HT1080 (cell line): ENCODE measurements around the gene NCAPG2. TPM values are rescaled to one million over a fixed set of nuclear protein-coding genes. Genes with fewer than 3 reads are reported as not detected.
A peak's percentile ranks its signal among the peaks of the same experiment; 100 is the strongest.

Experiments used
- DNase-seq: peaks from one replicate; pipeline ENCODE4 v3.0.0-alpha.2; 2015; ENCODE audit warnings: low read depth
- total RNA-seq: library from RNA; depleted of rRNA; stranded (reverse); fragments of >200 nt; shearing (Covaris generic); gene quantifications from 2 replicates; pipeline ENCODE4 v1.2.3, GENCODE V29; 2014

The NCAPG2 gene
- total RNA-seq, 1 experiment from 2014 or later: 35.7 TPM

DNA sequence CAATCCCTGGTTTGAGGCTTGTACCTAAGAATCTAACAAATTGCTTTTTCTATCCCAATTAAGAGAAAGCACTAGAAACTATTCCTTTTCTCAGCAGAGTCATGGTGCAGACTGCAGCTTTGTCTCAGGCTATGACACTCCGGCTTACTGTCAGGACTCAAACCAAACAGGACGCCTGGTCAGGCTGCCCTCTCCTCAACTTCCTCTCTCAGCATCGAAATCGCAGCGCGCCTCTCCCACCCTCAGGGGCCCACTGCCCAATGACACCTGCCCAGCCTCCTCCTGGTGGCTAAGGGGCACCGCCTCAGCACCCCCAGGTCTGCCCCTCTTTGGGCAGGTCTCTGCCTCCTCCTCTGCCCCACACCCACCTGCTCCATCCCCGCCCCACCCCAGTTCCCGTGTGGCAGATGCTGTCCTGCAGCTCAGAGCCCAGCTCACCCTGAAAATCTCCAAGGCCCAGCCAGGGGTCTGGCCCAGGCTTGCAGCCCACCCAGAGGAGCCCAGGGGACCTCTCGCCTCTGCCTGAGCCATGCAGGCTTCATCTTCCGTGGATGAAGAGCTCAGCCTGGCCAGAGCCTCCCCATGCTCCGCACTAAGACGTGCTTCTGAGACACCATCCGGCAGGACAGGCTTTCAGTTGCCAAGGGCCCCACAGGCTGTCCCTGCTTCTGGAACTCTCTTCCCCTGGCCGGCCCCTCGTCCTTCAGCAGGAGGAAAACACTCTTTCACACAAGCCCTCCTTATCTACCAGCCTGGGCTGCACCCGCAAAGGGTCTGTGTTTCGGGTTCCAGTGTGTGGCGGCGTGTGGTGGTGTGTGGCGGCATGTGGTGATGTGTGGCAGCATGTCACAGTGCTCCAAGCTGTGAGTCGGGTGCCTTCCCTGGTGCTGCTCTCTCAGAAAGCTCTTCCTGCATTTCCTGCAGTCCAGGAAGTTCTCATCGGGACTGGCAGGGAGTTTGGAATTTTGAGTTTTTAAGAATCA lies 100.5 kb downstream of the NCAPG2 start:
- no peak for DNase-seq

GRCh38 chr7:158602905-158603772 lies 101.5 kb downstream of the NCAPG2 start:
- DNase-seq: no peak

DNA sequence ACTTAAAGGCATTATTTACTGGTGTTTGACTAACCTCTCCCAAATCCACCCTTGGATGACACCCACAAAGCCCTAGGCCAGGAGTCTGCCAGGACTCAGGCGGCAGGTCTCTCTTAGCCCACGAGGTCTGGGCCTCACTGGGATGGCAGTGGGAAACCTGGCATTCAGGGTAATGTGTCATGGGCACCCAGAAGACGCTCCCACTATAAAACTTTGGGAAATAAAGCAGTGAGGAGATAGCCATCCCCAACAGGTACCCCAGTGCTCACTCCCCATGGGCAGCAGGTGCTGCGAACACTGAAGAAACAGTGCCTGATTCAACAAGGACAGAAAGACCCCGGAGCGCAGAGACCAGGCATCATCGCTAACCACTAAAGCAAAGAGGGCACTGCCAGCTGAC lies 102.6 kb downstream of the NCAPG2 start:
- no peak for DNase-seq

DNA sequence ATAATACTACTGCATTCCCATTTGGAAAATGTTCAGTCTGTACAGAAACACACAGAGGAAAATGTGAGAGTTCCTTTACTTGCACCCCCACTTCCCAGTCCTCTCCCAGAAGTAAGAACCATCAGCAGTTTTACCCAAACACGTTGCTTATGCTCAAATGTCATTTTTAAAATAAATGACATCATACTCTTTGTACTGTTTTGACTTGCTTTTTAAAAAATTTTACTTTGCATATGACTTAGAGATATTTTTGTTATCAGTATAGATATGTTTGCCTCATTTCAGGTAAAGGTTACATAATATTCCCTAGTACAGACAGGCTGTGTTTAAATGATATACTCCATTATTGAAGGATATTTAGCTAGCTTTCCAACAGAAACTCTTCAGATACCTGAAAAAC lies 103.5 kb downstream of the NCAPG2 start:
- no peak for DNase-seq

DNA sequence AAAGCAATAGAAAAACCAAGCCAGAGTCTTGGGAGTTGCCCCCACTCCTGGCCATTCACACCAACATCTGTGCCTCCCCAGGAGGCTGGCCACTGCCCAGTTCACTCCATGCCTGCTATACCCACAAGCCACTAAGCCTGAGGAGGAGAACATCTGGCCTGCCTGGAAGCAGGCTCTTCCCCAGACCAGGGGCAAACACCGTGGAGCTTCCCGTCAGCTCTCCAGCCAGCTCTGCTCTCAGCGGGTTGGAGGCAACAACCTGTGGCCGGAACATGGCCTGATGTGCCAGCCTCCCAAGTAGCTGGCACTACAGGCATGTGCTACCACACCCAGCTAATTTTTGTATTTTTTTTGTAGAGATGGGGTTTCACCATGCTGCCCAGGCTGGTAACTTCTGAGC lies 107.9 kb downstream of the NCAPG2 start:
- no peak for DNase-seq

- DNase-seq: no peak
Measured at GRCh38 chr7:158596309-158596708, 108.3 kb downstream of the NCAPG2 start.

DNA sequence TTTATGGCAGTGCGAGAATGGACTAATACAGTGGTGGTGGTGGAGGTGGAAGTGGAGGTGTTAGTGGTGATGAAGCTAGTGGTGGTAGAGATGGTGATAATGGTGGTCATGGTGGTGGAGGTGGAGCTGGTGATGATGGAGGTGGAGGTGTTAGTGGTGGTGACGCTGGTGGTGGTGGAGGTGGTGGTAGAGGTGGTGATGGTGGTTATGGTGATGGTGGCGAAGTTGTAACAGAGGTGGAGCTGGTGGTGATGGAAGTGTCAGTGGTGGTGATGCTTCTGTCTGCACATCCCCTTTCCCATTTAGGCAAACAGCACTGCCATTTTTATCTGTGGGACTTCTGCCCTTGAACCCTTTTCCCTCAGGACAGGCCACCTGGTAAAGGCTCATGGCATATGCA lies 109.5 kb downstream of the NCAPG2 start:
- peak; percentile 51 for DNase-seq

GRCh38 chr7:158592541-158592940 lies 112.1 kb downstream of the NCAPG2 start:
- DNase-seq: no peak

GRCh38 chr7:158591944-158592343 lies 112.7 kb downstream of the NCAPG2 start:
- DNase-seq: no peak

DNA sequence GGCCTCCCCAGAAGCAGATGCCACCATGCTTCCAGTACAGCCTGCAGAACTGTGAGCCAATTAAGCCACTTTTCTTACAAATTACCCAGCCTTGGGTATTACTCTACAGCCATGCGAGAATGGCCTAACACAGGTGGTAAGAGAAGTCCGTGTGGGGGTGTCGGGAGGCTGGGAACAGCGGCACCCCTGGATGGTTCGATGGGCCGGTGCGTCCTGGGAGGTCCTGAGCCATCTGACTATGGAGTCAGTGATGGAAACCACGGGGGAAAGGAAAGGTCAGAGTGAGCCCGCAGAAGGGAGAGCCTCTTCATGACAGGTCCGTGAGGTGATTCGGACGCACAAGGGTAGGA lies 114.4 kb downstream of the NCAPG2 start:
- DNase-seq: no peak

DNA sequence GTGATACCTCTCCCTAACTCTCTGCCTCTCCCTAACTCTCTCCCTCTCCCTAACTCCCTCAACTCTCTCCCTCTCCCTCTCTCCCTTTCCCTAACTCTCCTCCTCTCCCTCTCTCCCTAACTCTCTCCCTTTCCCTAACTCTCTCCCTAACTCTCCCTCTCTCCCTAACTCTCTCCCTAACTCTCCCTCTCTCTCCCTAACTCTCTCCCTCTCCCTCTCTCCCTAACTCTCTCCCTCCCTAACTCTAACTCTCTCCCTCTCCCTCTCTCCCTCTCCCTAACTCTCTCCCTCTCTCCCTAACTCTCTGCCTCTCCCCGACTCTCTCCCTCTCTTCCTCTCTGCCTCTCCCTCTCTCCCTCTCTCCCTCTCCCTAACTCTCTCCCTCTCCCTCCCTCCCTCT lies 115.0 kb downstream of the NCAPG2 start:
- DNase-seq: no peak

DNA sequence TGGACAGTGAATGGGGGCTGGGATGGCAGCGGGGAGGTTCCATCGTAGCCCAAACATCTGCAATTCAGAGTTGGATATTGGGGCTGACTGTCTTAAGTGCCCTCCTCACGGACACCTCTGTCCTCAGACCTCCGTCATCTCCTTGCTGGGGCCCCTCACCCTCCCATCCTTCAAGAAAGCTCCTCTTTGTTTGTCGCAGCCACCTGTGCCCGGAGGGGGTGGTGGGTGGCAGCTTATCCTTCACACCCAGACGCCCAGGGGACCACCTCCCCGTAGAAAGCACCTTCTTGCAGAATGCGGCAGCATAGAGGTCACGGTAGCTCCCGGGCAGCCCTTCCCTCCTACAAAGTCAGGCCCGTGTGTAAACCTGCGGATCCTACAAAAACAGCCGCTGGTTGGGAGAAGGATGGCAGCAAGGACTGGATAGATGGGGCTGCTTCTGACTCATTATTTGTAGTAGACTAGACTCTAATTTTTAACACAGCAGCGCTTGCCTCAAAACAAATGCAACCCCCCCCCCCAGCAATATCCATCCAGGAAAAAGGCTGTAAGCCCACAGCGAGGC lies 115.6 kb downstream of the NCAPG2 start:
- no peak for DNase-seq

DNA sequence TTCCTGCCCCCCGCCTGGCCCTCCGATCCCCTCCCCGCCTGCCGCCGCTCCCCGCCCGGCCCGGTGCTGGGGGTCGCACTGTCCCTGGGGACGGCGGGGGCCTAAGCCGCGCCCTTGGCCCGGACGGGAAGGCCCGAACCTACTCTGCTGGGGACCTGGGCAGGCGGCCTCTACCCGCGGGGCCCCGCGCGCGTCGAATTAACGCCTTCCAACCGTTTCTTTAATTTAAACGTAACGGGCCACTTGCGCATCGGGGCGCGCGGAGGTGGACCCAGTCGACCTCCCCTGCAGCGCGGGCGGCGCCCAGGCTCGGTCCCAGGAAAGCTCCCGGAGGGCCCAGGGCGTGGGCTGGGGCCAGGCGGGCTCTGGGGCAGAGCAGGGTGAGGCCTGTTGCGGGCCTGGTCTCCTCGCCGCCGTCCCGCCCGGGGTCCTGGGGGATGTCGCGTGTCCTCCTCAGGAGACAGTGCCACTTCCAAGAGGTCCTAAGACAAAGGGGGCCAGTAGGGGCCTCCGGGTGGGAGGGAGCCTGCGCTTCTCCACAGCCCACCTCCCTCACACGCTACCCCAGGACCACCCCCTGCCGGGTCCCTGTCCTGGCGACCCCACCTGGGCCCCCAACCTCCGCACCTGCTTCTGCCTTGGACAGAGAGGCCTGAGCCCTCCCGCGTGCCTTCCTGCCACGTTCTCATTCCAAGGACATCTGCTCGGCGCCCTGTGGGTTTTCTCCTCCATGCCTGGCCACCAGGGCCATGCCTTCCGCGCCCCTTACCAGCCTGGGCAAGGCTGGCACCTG lies 116.3 kb downstream of the NCAPG2 start:
- no peak for DNase-seq

DNA sequence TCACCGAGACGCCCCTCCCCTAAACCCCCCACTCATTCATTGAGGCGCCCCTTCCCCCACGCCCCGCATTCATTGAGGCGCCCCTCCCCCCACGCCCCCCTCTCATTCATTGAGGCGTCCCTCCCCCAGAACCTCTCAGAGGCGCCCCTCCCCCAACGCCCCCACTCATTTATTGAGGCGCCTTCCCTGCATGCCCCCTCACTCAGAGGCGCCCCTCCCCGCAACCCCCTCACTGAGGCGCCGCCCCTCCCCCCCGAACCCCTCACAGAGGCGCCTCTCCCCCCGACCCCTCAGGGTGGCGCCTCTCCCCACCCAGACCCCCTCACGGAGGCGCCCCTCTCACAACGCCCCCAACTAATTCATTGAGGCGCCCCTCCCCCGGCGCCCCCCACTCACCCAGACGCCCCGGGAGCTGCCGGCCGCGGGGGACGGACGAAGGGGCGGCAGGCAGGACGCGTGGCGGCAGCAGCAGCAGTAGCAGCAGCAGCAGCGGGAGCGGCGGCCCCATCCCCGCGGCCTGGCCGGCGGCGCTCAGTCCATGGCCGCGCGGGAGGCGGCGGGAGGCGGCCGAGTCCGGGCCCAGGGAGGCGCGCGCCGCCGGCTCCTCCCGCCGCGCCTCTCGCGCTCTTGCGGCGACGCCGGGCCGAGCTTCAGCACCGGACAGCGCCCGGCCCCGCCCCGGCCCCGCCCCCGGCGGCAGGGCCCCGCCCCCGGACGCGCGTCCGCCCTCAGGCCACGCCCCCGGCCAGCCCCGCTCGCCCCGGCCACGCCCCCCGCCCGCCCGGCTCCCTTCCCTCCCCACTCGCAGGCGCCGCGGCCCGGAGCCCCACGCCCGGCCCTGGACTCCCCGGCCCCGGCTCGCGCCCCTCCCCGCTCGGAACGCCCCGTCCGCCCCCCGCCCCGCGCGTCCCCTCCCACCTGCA lies 117.2 kb downstream of the NCAPG2 start, which contains the start of gene PTPRN2:
TSS of gene PTPRN2 (minus strand) at position 662 of the 923 bp plus-strand sequence.
- no peak for DNase-seq

DNA sequence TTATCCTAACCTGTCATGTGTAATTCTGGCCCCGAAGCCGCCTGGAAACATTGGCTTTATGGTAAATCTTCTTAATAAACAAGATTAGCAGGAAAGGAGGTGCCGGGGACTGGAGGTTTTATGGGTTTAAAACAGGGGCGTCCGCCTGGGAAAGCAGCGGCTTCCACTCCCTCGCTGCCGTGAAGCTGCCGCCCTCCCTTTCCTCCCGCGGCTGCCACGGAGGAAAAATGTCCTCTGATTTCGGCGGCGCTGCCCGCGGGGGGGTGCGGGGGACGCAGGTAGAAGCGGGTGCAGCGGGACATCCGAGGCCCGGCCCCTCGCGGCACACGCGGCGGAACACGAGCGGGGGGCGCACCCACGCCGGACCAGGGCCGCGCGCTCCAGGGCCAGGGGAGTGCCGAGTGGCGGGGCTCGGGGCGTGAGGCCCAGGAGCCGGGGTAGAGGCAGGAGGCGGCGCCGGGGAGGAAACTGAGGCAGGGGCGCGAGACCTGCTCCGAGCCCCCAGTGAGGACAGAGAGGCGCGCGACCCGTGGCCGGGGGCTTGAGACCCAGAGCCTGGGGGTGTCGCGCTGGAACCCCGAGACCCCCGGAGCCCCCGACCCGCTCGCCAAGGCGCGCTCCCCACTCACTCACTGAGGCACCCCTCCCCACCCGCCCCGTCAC lies 118.0 kb downstream of the NCAPG2 start:
- DNase-seq: no peak

- DNase-seq: no peak
Measured at GRCh38 chr7:158585721-158586498, 118.7 kb downstream of the NCAPG2 start.

DNA sequence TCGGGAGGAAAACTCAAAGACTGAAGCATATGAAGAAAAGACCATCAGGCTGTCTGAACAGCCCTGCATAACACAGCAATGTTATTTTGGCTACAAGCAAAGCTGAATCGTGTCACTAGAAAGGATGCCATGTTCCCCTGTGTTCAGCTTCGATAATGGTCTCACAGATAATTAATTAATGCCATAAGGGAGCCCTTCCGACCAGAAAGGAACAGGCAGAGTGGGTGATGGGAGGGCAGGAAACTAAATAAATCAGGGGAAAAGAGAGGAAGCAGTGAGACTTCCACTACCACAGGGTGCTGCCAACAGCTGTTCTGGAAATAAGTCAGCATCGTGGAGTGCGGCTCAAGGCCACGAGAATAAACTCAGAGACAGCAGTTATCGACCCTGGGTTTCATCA lies 120.2 kb downstream of the NCAPG2 start:
- DNase-seq: no peak

GRCh38 chr7:158583810-158584209 lies 120.8 kb downstream of the NCAPG2 start:
- no peak for DNase-seq

DNA sequence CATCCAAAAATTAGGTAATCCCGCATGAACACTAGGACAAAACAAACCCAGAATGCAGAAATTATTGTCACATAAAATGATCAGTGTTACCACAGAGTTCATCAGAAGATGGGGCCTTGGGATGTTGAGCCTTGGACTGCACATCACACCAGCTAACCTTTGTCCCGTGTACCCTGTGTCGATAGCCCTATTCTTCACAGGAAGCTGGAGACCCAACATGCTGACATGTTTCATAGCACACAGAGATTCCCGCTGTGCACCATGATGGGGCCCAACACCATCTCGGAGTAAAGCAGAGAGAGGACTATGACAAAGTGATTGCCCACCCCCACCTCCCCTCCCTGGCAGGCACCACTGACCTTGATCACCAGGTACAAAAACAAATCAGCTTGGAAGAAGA lies 121.5 kb downstream of the NCAPG2 start:
- DNase-seq: no peak
